GM12878 (cell line): ENCODE measurements around the gene DMKN. TPM values are rescaled to one million over a fixed set of nuclear protein-coding genes. Genes with fewer than 3 reads are reported as not detected.

Experiments used
- ATAC-seq: fragments of 200-7000 bp; cut with Tn5 transposase; 3 replicates; pipeline ENCODE4 v1.9.1; 2020; ENCODE audit warnings: mild to moderate bottlenecking, moderate library complexity
- BruUV-seq: library from RNA; stranded (reverse); fragments of 400-500 nt; replicated peaks from 2 replicates; lab custom pipeline; 2021; lab: Mats Ljungman, UMichigan
- CTCF ChIA-PET: fragments of 300-600 bp; sonication (Branson Sonifier 250); formaldehyde crosslinking; extraction: SDS; loops from one replicate; lab custom pipeline; 2021; ENCODE audit warnings: inconsistent platforms; lab: Yijun Ruan, JAX
- POLR2A ChIA-PET: fragments of 350-600 bp; formaldehyde crosslinking; extraction: SDS; loops from one replicate; lab custom pipeline; 2021; ENCODE audit warnings: inconsistent platforms; lab: Charles Lee
- RAD21 ChIA-PET: fragments of 300-600 bp; sonication (Branson Sonifier 250); formaldehyde crosslinking; loops from one replicate; lab custom pipeline; 2023; ENCODE audit warnings: antibody characterized with exemption; ENCODE audit not compliant: unreplicated experiment; lab: Charles Lee
- SMC1A ChIA-PET: fragments of 300-600 bp; sonication (Branson Sonifier 250); formaldehyde crosslinking; loops from one replicate; lab custom pipeline; 2023; ENCODE audit not compliant: unreplicated experiment, uncharacterized antibody; lab: Charles Lee
- DNase-seq: peaks from one replicate; pipeline ENCODE4 v3.0.0-alpha.2; 2011; ENCODE audit warnings: low read depth, low spot score
- FAIRE-seq: peaks from 3 replicates; lab custom pipeline; 2011; peaks lifted over from hg19 to GRCh38; lab: Jason Lieb, UNC
- H2AFZ ChIP-seq: 2 replicates; pipeline ENCODE4 v1.6.0; 2011; ENCODE audit warnings: low read depth, low read length, control low read depth; ENCODE audit not compliant: control insufficient read depth
- H3K27ac ChIP-seq: 2 replicates; pipeline ENCODE4 v1.5.1; 2011; ENCODE audit warnings: control low read depth; ENCODE audit not compliant: control insufficient read depth, insufficient read depth
- H3K27me3 ChIP-seq, 2 experiments: replicated peaks in 1 of 2; 2 replicates each; pipeline versions ENCODE4 v1.6.0 to v1.6.1; 2011; ENCODE audit warnings: low read length in 1 of 2; ENCODE audit not compliant: control insufficient read depth in 2 of 2, insufficient read depth in 2 of 2
- H3K36me3 ChIP-seq, 2 experiments: 2 replicates each; pipeline ENCODE4 v1.5.1; 2011; ENCODE audit warnings: low read length in 1 of 2; ENCODE audit not compliant: control insufficient read depth in 2 of 2, insufficient read depth in 2 of 2
- H3K4me1 ChIP-seq: 2 replicates; pipeline ENCODE4 v1.6.1; 2011; ENCODE audit warnings: mild to moderate bottlenecking, low read length, moderate library complexity, mixed read lengths; ENCODE audit not compliant: control insufficient read depth, insufficient read depth
- H3K4me2 ChIP-seq: 2 replicates; pipeline ENCODE4 v1.6.0; 2011; ENCODE audit warnings: control low read depth; ENCODE audit not compliant: control insufficient read depth, insufficient read depth
- H3K4me3 ChIP-seq: fragments of 200-600 bp; sonication (generic); 2 replicates; pipeline ENCODE4 v1.5.1; 2016
- H3K79me2 ChIP-seq: 2 replicates; pipeline ENCODE4 v1.6.0; 2011; ENCODE audit warnings: low read length; ENCODE audit not compliant: control insufficient read depth, insufficient read depth
- H3K9ac ChIP-seq: 2 replicates; pipeline ENCODE4 v1.8.0; 2011; ENCODE audit warnings: low read length, control low read depth, mixed read lengths; ENCODE audit not compliant: control insufficient read depth, insufficient read depth
- H3K9me3 ChIP-seq: replicated peaks from 3 replicates; pipeline ENCODE4 v1.5.1; 2011; ENCODE audit warnings: mild to moderate bottlenecking, low read length; ENCODE audit not compliant: control insufficient read depth, insufficient read depth
- H4K20me1 ChIP-seq: 2 replicates; pipeline ENCODE4 v1.6.0; 2011; ENCODE audit not compliant: control insufficient read depth, insufficient read depth
- BCLAF1 ChIP-seq: fragments of 450-650 bp; IDR thresholded peaks from 2 replicates; pipeline ENCODE4 v1.6.1; 2017; ENCODE audit warnings: antibody characterized with exemption, mild to moderate bottlenecking, moderate library complexity
- CBFB ChIP-seq: IDR thresholded peaks from 2 replicates; pipeline ENCODE4 v1.6.1; 2016; ENCODE audit warnings: antibody characterized with exemption, low read depth
- CBX3 ChIP-seq: fragments of 200-600 bp; sonication (generic); IDR thresholded peaks from 2 replicates; pipeline ENCODE4 v1.6.1; 2016; ENCODE audit warnings: low read depth, borderline replicate concordance
- CUX1 ChIP-seq: IDR thresholded peaks from 2 replicates; pipeline ENCODE4 v1.6.1; 2012; ENCODE audit warnings: improper control_type of control experiment, low read depth, low read length; ENCODE audit not compliant: insufficient replicate concordance
- GABPA ChIP-seq: IDR thresholded peaks from 2 replicates; pipeline ENCODE4 v1.6.1; 2014; ENCODE audit warnings: antibody characterized with exemption, low read depth, mild to moderate bottlenecking, inconsistent platforms
- HCFC1 ChIP-seq: fragments of 150-350 bp; IDR thresholded peaks from 2 replicates; pipeline ENCODE4 v1.6.1; 2014; ENCODE audit warnings: low read length
- SMAD5 ChIP-seq: IDR thresholded peaks from 2 replicates; pipeline ENCODE4 v1.6.1; 2016; ENCODE audit warnings: antibody characterized with exemption, low read depth
- SP1 ChIP-seq: IDR thresholded peaks from one replicate; pipeline ENCODE4 v1.6.1; 2011; ENCODE audit warnings: low read depth, low read length
- SRF ChIP-seq, 2 experiments: IDR thresholded peaks; 2 replicates each; pipeline ENCODE4 v1.6.1; 2011; ENCODE audit warnings: low read depth in 2 of 2, low read length in 2 of 2, mild to moderate bottlenecking in 1 of 2, moderate library complexity in 1 of 2
- SUPT20H ChIP-seq: IDR thresholded peaks from 2 replicates; pipeline ENCODE4 v1.6.1; 2011; ENCODE audit warnings: low read depth, mild to moderate bottlenecking, low read length, moderate library complexity, borderline replicate concordance; ENCODE audit not compliant: control insufficient read depth
- ZZZ3 ChIP-seq: IDR thresholded peaks from 2 replicates; pipeline ENCODE4 v1.6.1; 2011; ENCODE audit warnings: low read depth; ENCODE audit not compliant: control insufficient read depth, insufficient read length
- WGBS: methylation state at CpG from one replicate; pipeline ENCODE4 v1.1.6; 2016; ENCODE audit warnings: low lambda C conversion rate; ENCODE audit not compliant: insufficient replicate concordance, insufficient coverage; ENCODE audit errors: missing lambda C conversion rate; 5-methylcytosine and 5-hydroxymethylcytosine counted together
- in situ Hi-C: fragments of 300-500 bp; cut with MboI; formaldehyde crosslinking; loops from 9 replicates; pipeline ENCODE4 v1.14.3; 2018; ENCODE audit warnings: mixed read lengths
- intact Hi-C: fragments of 100-400 bp; cut with micrococcal nuclease; formaldehyde crosslinking; loops from one replicate; pipeline ENCODE4 v1.14.2; 2022; ENCODE audit not compliant: unreplicated experiment
- polyA plus RNA-seq, 11 experiments: library from polyadenylated mRNA; depleted of rRNA in 4 of 11; unstranded in 6 of 11; stranded (reverse) in 5 of 11; fragments of >200 nt; fragmentation: Nextera tagmentation in 4 of 11; fragmentation: Illumina TruSeq in 1 of 11; extraction: Ambion mirVana in 4 of 11; extraction: Trizol in 1 of 11; gene quantifications; 1 replicate in 1 of 11; 2 replicates in 10 of 11; pipeline versions ENCODE4 v1.2.1 to v1.2.3, GENCODE V29; 2011 to 2016; ENCODE audit warnings: inconsistent platforms in 2 of 11, missing spikeins in 2 of 11, low read depth in 1 of 11
- total RNA-seq, 4 experiments: library from RNA; depleted of rRNA in 3 of 4; stranded (reverse); fragments of >200 nt in 3 of 4; fragmentation: Illumina TruSeq in 1 of 4; extraction: Trizol in 1 of 4; gene quantifications; 2 replicates each; pipeline versions ENCODE4 v1.2.1 to v1.2.3, GENCODE V29; 2013 to 2021

The DMKN gene
- total and polyA plus RNA-seq, 10 of the 15 experiments (the other 5 are each of a cell fraction or from before 2014, with no cell fraction given): 36.4 to 114 (median 58.6) TPM

GRCh38 chr19:35539850-35540249 lies 26.4 kb upstream of the DMKN start:
- no peaks in the 10 kb centered on the region for H4K20me1 ChIP-seq
- no peak overlapping the region for H3K9ac ChIP-seq
- ATAC-seq: no peak
- peaks cover 21% of the 10 kb centered on the region for H3K4me1 ChIP-seq
- H3K9me3 ChIP-seq: no peaks in the 10 kb centered on the region
- no peak overlapping the region for H3K4me3 ChIP-seq
- RAD21 ChIA-PET: no interaction called here
- FAIRE-seq: no peak
- no peak overlapping the region for H3K27ac ChIP-seq
- in situ Hi-C loops: no loop called here
- intact Hi-C loops: no loop called here
- 99% methylated on average over 9 of the region's 12 CpGs for WGBS
- no peak overlapping the region for H3K4me2 ChIP-seq
- peaks cover 0 to 2% of the 10 kb centered on the region in 2 experiments; a peak in 2 of 4 replicates for H3K36me3 ChIP-seq
- POLR2A ChIA-PET: interaction anchor here (1.7 kb wide), 1 partner anchor 29 kb away, joined by 6 read pairs; no protein-coding TSS in a partner anchor
- TF ChIP-seq SRF (IDR thresholded peaks at IDR 0.05; ENCODE audit: low read depth in 2 of 2, low read length in 2 of 2): no peak
- TF ChIP-seq SUPT20H: no peak
- no peak for TF ChIP-seq CUX1
- TF ChIP-seq SMAD5: no peak
- TF ChIP-seq SP1: no peak
- TF ChIP-seq ZZZ3: no peak
- no peak for TF ChIP-seq HCFC1
- TF ChIP-seq CBX3: no peak
- TF ChIP-seq GABPA: no peak
- TF ChIP-seq CBFB: no peak
- TF ChIP-seq BCLAF1: no peak
- H2AFZ ChIP-seq: no peak overlapping the region
- CTCF ChIA-PET: interaction anchor here (1.0 to 1.2 kb wide), 4 partner anchors 9 to 187 kb away, joined by 3 to 4 read pairs (median 3); no protein-coding TSS in a partner anchor
- no peak for DNase-seq
- H3K79me2 ChIP-seq: peaks cover 7% of the 10 kb centered on the region
- no peaks in the 10 kb centered on the region for H3K27me3 ChIP-seq
- SMC1A ChIA-PET: interaction anchor here (1.4 kb wide), 1 partner anchor 30 kb away, joined by 9 read pairs; no protein-coding TSS in a partner anchor
- no TSS peak for BruUV-seq
